ENCODE measurements around the gene ANKH.
"Not testable (repeated sequence)": the region's sequence is repeated elsewhere in the genome, so short reads cannot be mapped to it uniquely, and the experiment has no call there.

GRCh38 chr5:14919106-14919505, 47.5 kb upstream of the ANKH start:
- not testable (repeated sequence) for TF ChIP-seq EP300 (IDR thresholded peaks at IDR 0.05); KDM1A (IDR thresholded peaks at IDR 0.05; ENCODE audit: low read depth); REST (IDR thresholded peaks at IDR 0.05); NFE2L2 (conservative IDR thresholded peaks at IDR 0.05; ENCODE audit: low read length); ELK1 (IDR thresholded peaks at IDR 0.05; ENCODE audit: low read depth, low read length); RFX5 (IDR thresholded peaks at IDR 0.05); CTCF (IDR thresholded peaks at IDR 0.05); CEBPB (IDR thresholded peaks at IDR 0.05)
